Colonic mucosa (tissue), 4 donors: ENCODE data around the gene MRPS25. TPM values are rescaled to one million over a fixed set of nuclear protein-coding genes. Genes with fewer than 3 reads are reported as not detected.
A peak's percentile ranks its signal among the peaks of the same experiment; 100 is the strongest.

Experiments used
- DNase-seq: peaks from one replicate; pipeline ENCODE4 v3.0.0-alpha.2; 2020
- H3K27ac ChIP-seq: fragments of 200-600 bp; one replicate; pipeline ENCODE4 v1.8.0; 2021
- H3K27me3 ChIP-seq: fragments of 200-600 bp; one replicate; pipeline ENCODE4 v1.8.0; 2021
- H3K36me3 ChIP-seq: fragments of 200-600 bp; one replicate; pipeline ENCODE4 v1.8.0; 2021
- H3K4me1 ChIP-seq: fragments of 200-600 bp; one replicate; pipeline ENCODE4 v1.8.0; 2021; ENCODE audit warnings: mild to moderate bottlenecking
- H3K4me3 ChIP-seq: fragments of 200-600 bp; one replicate; pipeline ENCODE4 v1.8.0; 2021
- H3K9ac ChIP-seq, 2 donors: one replicate each; pipeline ENCODE4 v1.7.0; 2013; ENCODE audit warnings: control low read depth in 2 of 2, low read depth in 2 of 2, low read length in 2 of 2
- H3K9me3 ChIP-seq: fragments of 200-600 bp; one replicate; pipeline ENCODE4 v1.8.0; 2021
- intact Hi-C: fragments of 100-400 bp; cut with DNase I; formaldehyde crosslinking; loops from one replicate; pipeline ENCODE4 v1.14.1; 2022
- total RNA-seq, 2 donors: library from RNA; stranded (reverse); fragmentation: NEBNext Ultra II Directional in 1 of 2; extraction: Animal tissue kit (Norgen Biotek cat#: 25700) in 1 of 2; gene quantifications; one replicate each; pipeline ENCODE4 v1.2.1, GENCODE V29; 2021
- TF ChIP-seq, protein P1 (sequence below): fragments of 200-600 bp; IDR thresholded peaks from one replicate; pipeline ENCODE4 v1.8.0; 2022; ENCODE audit warnings: antibody characterized with exemption, mild to moderate bottlenecking
- donor health status: healthy.
- donor health status: DM: no; HTN: no; CAD: no.
- donor health status: DM: no; HTN: no; CAD: no.

Gene MRPS25
- total RNA-seq, 2 donors from 2014 or later: 53.3 to 117 TPM

DNA sequence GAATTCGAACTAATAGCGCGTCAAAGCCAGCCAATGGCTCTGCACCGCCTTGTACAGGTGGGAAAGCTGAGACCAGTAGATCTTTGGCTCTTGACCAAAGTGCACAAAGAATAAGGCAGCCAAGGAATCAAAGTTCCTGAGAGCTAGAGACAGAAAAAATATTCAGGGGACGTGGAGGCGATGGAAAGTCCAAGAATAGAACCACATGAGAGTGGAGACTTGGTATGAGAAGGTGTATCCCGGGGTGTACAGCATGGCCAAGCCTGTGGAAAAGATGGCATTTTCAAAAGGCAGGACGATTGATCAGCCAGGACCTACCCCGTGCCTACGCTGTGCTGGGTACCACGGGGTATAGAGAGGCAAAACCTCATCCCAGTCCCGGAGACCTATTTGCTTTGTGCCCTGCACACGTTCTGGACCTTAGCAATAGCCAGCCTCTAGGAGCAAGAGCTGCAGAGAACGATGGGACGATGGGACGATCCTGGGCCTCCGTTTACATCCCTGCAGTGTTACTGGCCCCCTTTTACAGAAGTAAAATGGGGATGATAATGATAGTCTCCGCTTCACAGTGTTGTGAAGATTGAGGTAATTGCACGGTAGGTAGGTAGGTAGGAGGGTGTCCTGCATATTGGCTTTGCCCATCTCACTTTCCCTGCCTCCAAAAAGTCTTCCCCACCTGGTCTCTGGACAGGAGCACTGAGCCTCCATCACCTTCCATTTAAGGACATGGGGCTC is 34.4 kb upstream of the MRPS25 start:
- Histone ChIP-seq H3K4me3 (peak overlapping the region; percentile 74), H3K27me3 (no peaks in the 10 kb centered on the region), H3K36me3 (no peaks in the 10 kb centered on the region), H3K9ac (peak overlapping the region; percentile 65 to 89), H3K27ac (peak overlapping the region; percentile 59), H3K9me3 (no peaks in the 10 kb centered on the region), H3K4me1 (no peaks in the 10 kb centered on the region)
- TF ChIP-seq, protein P1, sequence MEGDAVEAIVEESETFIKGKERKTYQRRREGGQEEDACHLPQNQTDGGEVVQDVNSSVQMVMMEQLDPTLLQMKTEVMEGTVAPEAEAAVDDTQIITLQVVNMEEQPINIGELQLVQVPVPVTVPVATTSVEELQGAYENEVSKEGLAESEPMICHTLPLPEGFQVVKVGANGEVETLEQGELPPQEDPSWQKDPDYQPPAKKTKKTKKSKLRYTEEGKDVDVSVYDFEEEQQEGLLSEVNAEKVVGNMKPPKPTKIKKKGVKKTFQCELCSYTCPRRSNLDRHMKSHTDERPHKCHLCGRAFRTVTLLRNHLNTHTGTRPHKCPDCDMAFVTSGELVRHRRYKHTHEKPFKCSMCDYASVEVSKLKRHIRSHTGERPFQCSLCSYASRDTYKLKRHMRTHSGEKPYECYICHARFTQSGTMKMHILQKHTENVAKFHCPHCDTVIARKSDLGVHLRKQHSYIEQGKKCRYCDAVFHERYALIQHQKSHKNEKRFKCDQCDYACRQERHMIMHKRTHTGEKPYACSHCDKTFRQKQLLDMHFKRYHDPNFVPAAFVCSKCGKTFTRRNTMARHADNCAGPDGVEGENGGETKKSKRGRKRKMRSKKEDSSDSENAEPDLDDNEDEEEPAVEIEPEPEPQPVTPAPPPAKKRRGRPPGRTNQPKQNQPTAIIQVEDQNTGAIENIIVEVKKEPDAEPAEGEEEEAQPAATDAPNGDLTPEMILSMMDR: no peak
- intact Hi-C loops: no loop called here
- no peak for DNase-seq

GRCh38 chr3:15098503-15099363 is 33.6 kb upstream of the MRPS25 start, which contains the start of gene RBSN:
Gene RBSN (minus strand): TSS chr3:15099148. CDS start chr3:15096120, 3,028 bp downstream.
- peak within 1 kb of the TSS; percentile 74 for H3K4me3 ChIP-seq
- no peaks in the 10 kb centered on the region for H3K9me3 ChIP-seq
- peak within 1 kb of the TSS; percentile 87 to 89 for H3K9ac ChIP-seq
- TF ChIP-seq, protein P1: no peak
- H3K27ac ChIP-seq: peak within 1 kb of the TSS; percentile 59
- H3K4me1 ChIP-seq: no peaks in the 10 kb centered on the region
- H3K27me3 ChIP-seq: no peaks in the 10 kb centered on the region
- no peaks in the 10 kb centered on the region for H3K36me3 ChIP-seq
- DNase-seq: peak; percentile 96
- intact Hi-C loops: no loop called here

- H3K36me3 ChIP-seq: no peaks in the 10 kb centered on the region
- peak overlapping the region; percentile 74 for H3K4me3 ChIP-seq
- TF ChIP-seq, protein P1: no peak
- H3K9ac ChIP-seq: peak overlapping the region in 1 of 2 donors; percentile 54
- DNase-seq: no peak
- intact Hi-C loops: no loop called here
- H3K9me3 ChIP-seq: no peaks in the 10 kb centered on the region
- no peaks in the 10 kb centered on the region for H3K4me1 ChIP-seq
- H3K27ac ChIP-seq: no peak overlapping the region
- H3K27me3 ChIP-seq: no peaks in the 10 kb centered on the region
Observed at GRCh38 chr3:15097891-15098290, 32.8 kb upstream of the MRPS25 start.

DNA sequence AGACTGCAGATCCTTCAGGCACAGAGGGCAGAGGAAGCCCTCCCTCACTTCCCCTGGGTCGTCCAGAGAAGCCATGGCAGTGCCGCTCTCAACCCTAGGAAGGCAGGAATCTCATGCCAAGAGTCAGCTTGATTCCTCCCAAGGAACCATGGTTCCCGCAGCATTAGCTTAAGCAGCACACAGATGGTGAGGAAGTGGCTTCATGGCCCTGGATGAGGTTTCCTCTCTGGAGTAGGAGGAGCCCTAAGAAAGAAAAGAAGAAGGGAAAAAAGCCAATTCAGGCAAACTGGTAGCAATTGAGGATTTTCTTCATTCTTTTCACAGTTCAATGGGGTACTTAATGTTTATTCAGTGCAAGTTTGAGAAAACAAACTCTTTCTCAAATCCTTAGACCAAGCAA is 30.9 kb upstream of the MRPS25 start:
- Histone ChIP-seq H3K4me1 (no peaks in the 10 kb centered on the region), H3K27me3 (no peaks in the 10 kb centered on the region), H3K27ac (no peak overlapping the region), H3K9ac (no peak overlapping the region), H3K36me3 (no peaks in the 10 kb centered on the region), H3K4me3 (no peak overlapping the region), H3K9me3 (no peaks in the 10 kb centered on the region)
- intact Hi-C loops: no loop called here
- DNase-seq: no peak
- TF ChIP-seq, protein P1: no peak

DNA sequence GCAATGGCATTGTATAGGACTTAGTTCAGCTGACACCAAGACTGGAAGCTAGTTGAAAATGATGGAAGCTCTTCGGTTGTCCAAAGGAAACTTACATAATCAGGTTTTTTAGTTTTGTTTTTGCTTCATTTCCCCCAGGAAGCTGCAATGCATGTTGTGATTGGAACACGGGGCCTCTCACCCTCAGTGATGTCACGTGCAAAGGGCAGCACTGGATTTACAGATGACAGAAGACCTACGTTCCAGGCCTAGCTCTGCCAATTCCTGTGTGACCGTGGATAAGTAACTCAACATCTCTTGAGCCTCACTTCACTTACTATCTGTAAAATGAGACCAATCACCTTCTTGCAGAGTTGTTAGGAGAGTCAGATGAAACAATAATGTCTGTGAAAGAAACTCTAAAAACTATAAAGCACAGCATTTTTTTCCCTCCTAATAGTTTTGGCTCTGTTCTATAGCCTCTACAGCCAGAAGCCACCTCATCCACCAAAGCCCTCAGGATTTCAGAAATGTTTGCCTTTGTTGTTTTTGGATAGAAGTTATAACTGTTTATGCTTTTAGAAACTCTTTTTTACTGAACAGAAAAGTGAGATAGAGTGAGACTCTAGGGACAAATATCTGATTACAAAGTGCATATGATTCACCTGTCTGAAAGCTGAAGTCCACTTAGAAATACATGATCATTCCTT is 29.2 kb upstream of the MRPS25 start:
- intact Hi-C loops: no loop called here
- Histone ChIP-seq H3K27ac (no peak overlapping the region), H3K9ac (no peak overlapping the region), H3K9me3 (no peaks in the 10 kb centered on the region), H3K4me3 (no peak overlapping the region), H3K27me3 (no peaks in the 10 kb centered on the region), H3K4me1 (no peaks in the 10 kb centered on the region), H3K36me3 (no peaks in the 10 kb centered on the region)
- TF ChIP-seq, protein P1: no peak
- DNase-seq: no peak
